HCT116 (cell line): ENCODE data around the gene MS4A15.

Source experiments
- CEBPB ChIP-seq: IDR thresholded peaks from 2 replicates; pipeline ENCODE4 v1.6.1; 2012; ENCODE audit warnings: low read depth
- ELF1 ChIP-seq: IDR thresholded peaks from 2 replicates; pipeline ENCODE4 v1.6.1; 2012; ENCODE audit warnings: low read depth, borderline replicate concordance
- EZH2 ChIP-seq: fragments of 200-600 bp; sonication (generic); IDR thresholded peaks from 2 replicates; pipeline ENCODE4 v1.6.1; 2017; ENCODE audit warnings: antibody characterized with exemption, mixed run types
- EZH2phosphoT487 ChIP-seq: fragments of 200-600 bp; IDR thresholded peaks from 2 replicates; pipeline ENCODE4 v1.6.1; 2018; ENCODE audit warnings: antibody characterized with exemption, borderline replicate concordance
- JUND ChIP-seq: IDR thresholded peaks from 2 replicates; pipeline ENCODE4 v1.6.1; 2012
- POLR2A ChIP-seq: IDR thresholded peaks from 2 replicates; pipeline ENCODE4 v1.7.0; 2011; ENCODE audit warnings: borderline replicate concordance; ENCODE audit not compliant: insufficient read depth, insufficient read length; ENCODE audit errors: extremely low read depth
- POLR2AphosphoS5 ChIP-seq: IDR thresholded peaks from 2 replicates; pipeline ENCODE4 v1.6.1; 2011; ENCODE audit warnings: mild to moderate bottlenecking, low read depth, low read length, moderate library complexity
- YY1 ChIP-seq: IDR thresholded peaks from 2 replicates; pipeline ENCODE4 v1.6.1; 2011; ENCODE audit warnings: low read length, low read depth, moderate library complexity, mild to moderate bottlenecking; ENCODE audit not compliant: insufficient replicate concordance; ENCODE audit errors: extremely low read depth
- TF ChIP-seq, protein P1 (sequence below): IDR thresholded peaks from 2 replicates; pipeline ENCODE4 v1.6.1; 2012
- TF ChIP-seq, protein P2 (sequence below), 3 experiments: fragments of 200-600 bp in 1 of 3; sonication (generic) in 1 of 3; IDR thresholded peaks in 2 of 3; conservative IDR thresholded peaks in 1 of 3; 2 replicates each; pipeline ENCODE4 v1.5.1; 2012 to 2017; ENCODE audit warnings: low read depth in 2 of 3, low read length in 2 of 3, antibody characterized with exemption in 1 of 3, borderline replicate concordance in 1 of 3, control low read depth in 1 of 3, mild to moderate bottlenecking in 1 of 3, mixed read lengths in 1 of 3, mixed run types in 1 of 3, moderate library complexity in 1 of 3; ENCODE audit not compliant: insufficient read depth in 1 of 3
- TF ChIP-seq, protein P3 (sequence below): IDR thresholded peaks from 2 replicates; pipeline ENCODE4 v1.6.1; 2012; ENCODE audit warnings: low read depth
- TF ChIP-seq, protein P4 (sequence below): IDR thresholded peaks from 2 replicates; pipeline ENCODE4 v1.6.1; 2011; ENCODE audit warnings: mild to moderate bottlenecking, low read length, moderate library complexity; ENCODE audit not compliant: insufficient replicate concordance; ENCODE audit errors: extremely low read depth

DNA sequence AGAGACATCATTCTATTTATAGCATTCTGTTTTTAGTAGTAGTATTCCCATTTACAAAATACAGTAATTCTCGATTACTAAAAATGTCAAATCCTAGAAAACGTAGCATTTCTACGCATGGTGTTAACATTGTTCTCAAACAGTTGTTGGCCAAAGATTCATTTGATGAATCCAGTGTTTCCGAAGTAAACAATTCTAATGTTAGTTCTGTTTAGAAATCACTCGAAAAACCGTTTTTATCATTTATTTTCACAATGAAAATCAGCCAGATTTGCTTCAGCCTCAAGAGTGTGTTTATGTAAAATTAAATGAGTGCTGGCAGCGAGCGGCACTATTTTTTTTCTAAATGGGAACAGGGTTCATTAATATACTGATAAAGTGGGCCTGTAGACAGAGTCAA, 25.1 kb upstream of the MS4A15 start:
- TF ChIP-seq, protein P1, sequence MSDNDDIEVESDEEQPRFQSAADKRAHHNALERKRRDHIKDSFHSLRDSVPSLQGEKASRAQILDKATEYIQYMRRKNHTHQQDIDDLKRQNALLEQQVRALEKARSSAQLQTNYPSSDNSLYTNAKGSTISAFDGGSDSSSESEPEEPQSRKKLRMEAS = no peak
- TF ChIP-seq, protein P2, sequence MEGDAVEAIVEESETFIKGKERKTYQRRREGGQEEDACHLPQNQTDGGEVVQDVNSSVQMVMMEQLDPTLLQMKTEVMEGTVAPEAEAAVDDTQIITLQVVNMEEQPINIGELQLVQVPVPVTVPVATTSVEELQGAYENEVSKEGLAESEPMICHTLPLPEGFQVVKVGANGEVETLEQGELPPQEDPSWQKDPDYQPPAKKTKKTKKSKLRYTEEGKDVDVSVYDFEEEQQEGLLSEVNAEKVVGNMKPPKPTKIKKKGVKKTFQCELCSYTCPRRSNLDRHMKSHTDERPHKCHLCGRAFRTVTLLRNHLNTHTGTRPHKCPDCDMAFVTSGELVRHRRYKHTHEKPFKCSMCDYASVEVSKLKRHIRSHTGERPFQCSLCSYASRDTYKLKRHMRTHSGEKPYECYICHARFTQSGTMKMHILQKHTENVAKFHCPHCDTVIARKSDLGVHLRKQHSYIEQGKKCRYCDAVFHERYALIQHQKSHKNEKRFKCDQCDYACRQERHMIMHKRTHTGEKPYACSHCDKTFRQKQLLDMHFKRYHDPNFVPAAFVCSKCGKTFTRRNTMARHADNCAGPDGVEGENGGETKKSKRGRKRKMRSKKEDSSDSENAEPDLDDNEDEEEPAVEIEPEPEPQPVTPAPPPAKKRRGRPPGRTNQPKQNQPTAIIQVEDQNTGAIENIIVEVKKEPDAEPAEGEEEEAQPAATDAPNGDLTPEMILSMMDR (IDR thresholded peaks at IDR 0.05 in 2 of 3, conservative IDR thresholded peaks at IDR 0.05 in 1 of 3; ENCODE audit: borderline replicate concordance in 1 of 3, insufficient read depth in 1 of 3, low read depth in 2 of 3, low read length in 2 of 3) = no peak
- TF ChIP-seq, protein P3, sequence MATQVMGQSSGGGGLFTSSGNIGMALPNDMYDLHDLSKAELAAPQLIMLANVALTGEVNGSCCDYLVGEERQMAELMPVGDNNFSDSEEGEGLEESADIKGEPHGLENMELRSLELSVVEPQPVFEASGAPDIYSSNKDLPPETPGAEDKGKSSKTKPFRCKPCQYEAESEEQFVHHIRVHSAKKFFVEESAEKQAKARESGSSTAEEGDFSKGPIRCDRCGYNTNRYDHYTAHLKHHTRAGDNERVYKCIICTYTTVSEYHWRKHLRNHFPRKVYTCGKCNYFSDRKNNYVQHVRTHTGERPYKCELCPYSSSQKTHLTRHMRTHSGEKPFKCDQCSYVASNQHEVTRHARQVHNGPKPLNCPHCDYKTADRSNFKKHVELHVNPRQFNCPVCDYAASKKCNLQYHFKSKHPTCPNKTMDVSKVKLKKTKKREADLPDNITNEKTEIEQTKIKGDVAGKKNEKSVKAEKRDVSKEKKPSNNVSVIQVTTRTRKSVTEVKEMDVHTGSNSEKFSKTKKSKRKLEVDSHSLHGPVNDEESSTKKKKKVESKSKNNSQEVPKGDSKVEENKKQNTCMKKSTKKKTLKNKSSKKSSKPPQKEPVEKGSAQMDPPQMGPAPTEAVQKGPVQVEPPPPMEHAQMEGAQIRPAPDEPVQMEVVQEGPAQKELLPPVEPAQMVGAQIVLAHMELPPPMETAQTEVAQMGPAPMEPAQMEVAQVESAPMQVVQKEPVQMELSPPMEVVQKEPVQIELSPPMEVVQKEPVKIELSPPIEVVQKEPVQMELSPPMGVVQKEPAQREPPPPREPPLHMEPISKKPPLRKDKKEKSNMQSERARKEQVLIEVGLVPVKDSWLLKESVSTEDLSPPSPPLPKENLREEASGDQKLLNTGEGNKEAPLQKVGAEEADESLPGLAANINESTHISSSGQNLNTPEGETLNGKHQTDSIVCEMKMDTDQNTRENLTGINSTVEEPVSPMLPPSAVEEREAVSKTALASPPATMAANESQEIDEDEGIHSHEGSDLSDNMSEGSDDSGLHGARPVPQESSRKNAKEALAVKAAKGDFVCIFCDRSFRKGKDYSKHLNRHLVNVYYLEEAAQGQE = no peak
- TF ChIP-seq POLR2A (no peak), POLR2AphosphoS5 (no peak), JUND (no peak), EZH2 (no peak), EZH2phosphoT487 (no peak), ELF1 (no peak), YY1 (no peak), CEBPB (no peak)
- TF ChIP-seq, protein P4, sequence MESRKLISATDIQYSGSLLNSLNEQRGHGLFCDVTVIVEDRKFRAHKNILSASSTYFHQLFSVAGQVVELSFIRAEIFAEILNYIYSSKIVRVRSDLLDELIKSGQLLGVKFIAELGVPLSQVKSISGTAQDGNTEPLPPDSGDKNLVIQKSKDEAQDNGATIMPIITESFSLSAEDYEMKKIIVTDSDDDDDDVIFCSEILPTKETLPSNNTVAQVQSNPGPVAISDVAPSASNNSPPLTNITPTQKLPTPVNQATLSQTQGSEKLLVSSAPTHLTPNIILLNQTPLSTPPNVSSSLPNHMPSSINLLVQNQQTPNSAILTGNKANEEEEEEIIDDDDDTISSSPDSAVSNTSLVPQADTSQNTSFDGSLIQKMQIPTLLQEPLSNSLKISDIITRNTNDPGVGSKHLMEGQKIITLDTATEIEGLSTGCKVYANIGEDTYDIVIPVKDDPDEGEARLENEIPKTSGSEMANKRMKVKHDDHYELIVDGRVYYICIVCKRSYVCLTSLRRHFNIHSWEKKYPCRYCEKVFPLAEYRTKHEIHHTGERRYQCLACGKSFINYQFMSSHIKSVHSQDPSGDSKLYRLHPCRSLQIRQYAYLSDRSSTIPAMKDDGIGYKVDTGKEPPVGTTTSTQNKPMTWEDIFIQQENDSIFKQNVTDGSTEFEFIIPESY = no peak
